ENCODE measurements around the gene COL10A1. TPM values are rescaled to one million over a fixed set of nuclear protein-coding genes. Genes with fewer than 3 reads are reported as not detected.
A peak's percentile ranks its signal among the peaks of the same experiment; 100 is the strongest.

Gene COL10A1
- total RNA-seq, 4 donors from 2014 or later = not detected

- peaks cover 3 to 99% (median 3%) of the 10 kb centered on the region in 3 donors for H3K36me3 ChIP-seq
- DNase-seq = no peak
- intact Hi-C loops (cut with DNase I) = no loop called here
These were observed 12.5 kb downstream of the COL10A1 start for GRCh38 chr6:116113386-116113785.

GRCh38 chr6:116111552-116112528, 14.1 kb downstream of the COL10A1 start:
- Histone ChIP-seq H3K9me3 (no peaks in the 10 kb centered on the region), H3K4me3 (no peak overlapping the region), H3K27me3 (no peaks in the 10 kb centered on the region), H3K36me3 (peaks cover 3 to 97% (median 3%) of the 10 kb centered on the region in 3 donors), H3K27ac (no peak overlapping the region), H3K4me1 (peaks cover 0 to 2% (median 0%) of the 10 kb centered on the region in 3 donors)
- intact Hi-C loops (cut with DNase I) = no loop called here
- TF ChIP-seq CTCF (IDR thresholded peaks at IDR 0.05) (peak in 5 of 6 experiments; percentile 12 to 57 (median 28)), POLR2A (IDR thresholded peaks at IDR 0.05) (no peak)
- no peak for DNase-seq
- WGBS, 2 donors = 75 to 89% methylated on average over 5 of the region's 5 CpGs

More at GRCh38 chr6:116113386-116113785, 12.5 kb downstream of the COL10A1 start:
- no peaks in the 10 kb centered on the region for H3K27me3 ChIP-seq
- WGBS, 2 donors = 73 to 100% methylated on average over 1 to 2 of the region's 2 CpGs
- no peaks in the 10 kb centered on the region for H3K9me3 ChIP-seq
- TF ChIP-seq CTCF (IDR thresholded peaks at IDR 0.05) (no peak), POLR2A (IDR thresholded peaks at IDR 0.05) (no peak)
- no peak overlapping the region for H3K4me3 ChIP-seq
- H3K27ac ChIP-seq = no peak overlapping the region
- H3K4me1 ChIP-seq = no peaks in the 10 kb centered on the region

GRCh38 chr6:116108836-116109235, 17.1 kb downstream of the COL10A1 start:
- 57 to 67% methylated on average over 1 of the region's 1 CpG for WGBS, 2 donors
- TF ChIP-seq POLR2A (IDR thresholded peaks at IDR 0.05) (no peak), CTCF (IDR thresholded peaks at IDR 0.05) (no peak)
- intact Hi-C loops (cut with DNase I) = no loop called here
- no peak overlapping the region for H3K27ac ChIP-seq
- no peaks in the 10 kb centered on the region for H3K27me3 ChIP-seq
- peaks cover 0 to 23% (median 0%) of the 10 kb centered on the region in 3 donors for H3K4me1 ChIP-seq
- H3K9me3 ChIP-seq = no peaks in the 10 kb centered on the region
- H3K4me3 ChIP-seq = no peak overlapping the region
- DNase-seq = no peak
- peaks cover 0 to 73% (median 3%) of the 10 kb centered on the region in 3 donors for H3K36me3 ChIP-seq

GRCh38 chr6:116106146-116106545, 19.8 kb downstream of the COL10A1 start:
- Histone ChIP-seq H3K27me3 (no peaks in the 10 kb centered on the region), H3K4me1 (peaks cover 7 to 49% (median 17%) of the 10 kb centered on the region in 3 donors), H3K9me3 (no peaks in the 10 kb centered on the region), H3K36me3 (peaks cover 0 to 46% (median 3%) of the 10 kb centered on the region in 3 donors), H3K4me3 (no peak overlapping the region), H3K27ac (no peak overlapping the region)
- intact Hi-C loops (cut with DNase I) = no loop called here
- no peak for TF ChIP-seq CTCF (IDR thresholded peaks at IDR 0.05)
- TF ChIP-seq POLR2A (IDR thresholded peaks at IDR 0.05) = no peak
- WGBS, 2 donors = 9 to 29% methylated on average over 1 of the region's 1 CpG
- DNase-seq = no peak

- Histone ChIP-seq H3K4me3 (no peak overlapping the region), H3K9me3 (no peaks in the 10 kb centered on the region), H3K36me3 (peaks cover 0 to 37% (median under 1%) of the 10 kb centered on the region in 3 donors), H3K27ac (no peak overlapping the region), H3K4me1 (peaks cover 7 to 51% (median 17%) of the 10 kb centered on the region in 3 donors), H3K27me3 (no peaks in the 10 kb centered on the region)
- TF ChIP-seq POLR2A (IDR thresholded peaks at IDR 0.05) (no peak), CTCF (IDR thresholded peaks at IDR 0.05) (no peak)
- no peak for DNase-seq
- 80 to 91% methylated on average over 3 of the region's 3 CpGs for WGBS, 2 donors
- intact Hi-C loops (cut with DNase I) = no loop called here
These were observed 20.7 kb downstream of the COL10A1 start for GRCh38 chr6:116105247-116105646.

Measured in esophagus squamous epithelium (tissue), 5 donors.